ENCODE measurements around the gene TMEM242. TPM values are rescaled to one million over a fixed set of nuclear protein-coding genes. Genes with fewer than 3 reads are reported as not detected.

Gene TMEM242
- total and polyA plus RNA-seq, 2 donors (not counting 3 experiments of a cell fraction or from before 2014, with no cell fraction given): 5.3 to 15.5 TPM

GRCh38 chr6:157246771-157247484 is 76.4 kb downstream of the TMEM242 start:
- Histone ChIP-seq H3K27ac (ENCODE audit: insufficient read depth, low read depth, low read length) (no peak overlapping the region), H3K27me3 (ENCODE audit: control insufficient read depth in 2 of 2, insufficient read depth in 2 of 2, low read length in 2 of 2) (peaks cover 15 to 19% of the 10 kb centered on the region in 2 experiments), H3K9me1 (replicated peaks; ENCODE audit: control insufficient read depth, extremely low read depth, insufficient read depth, low read length) (no peaks in the 10 kb centered on the region), H3K4me2 (ENCODE audit: insufficient read depth, low read length) (no peak overlapping the region), H4K20me1 (replicated peaks; ENCODE audit: control insufficient read depth, extremely low read depth, insufficient read depth, low read length) (no peaks in the 10 kb centered on the region), H3K9me3 (replicated peaks; ENCODE audit: control insufficient read depth, insufficient read depth, low read length) (peaks cover 2% of the 10 kb centered on the region), H3K9ac (replicated peaks; ENCODE audit: extremely low read depth, insufficient read depth, low read length) (no peak overlapping the region), H3K4me1 (ENCODE audit: control insufficient read depth, extremely low read depth, insufficient read depth, low read length) (no peaks in the 10 kb centered on the region), H3K36me3 (ENCODE audit: control insufficient read depth in 2 of 2, extremely low read depth in 1 of 2, insufficient read depth in 2 of 2, low read length in 2 of 2) (no peaks in the 10 kb centered on the region), H3K79me2 (ENCODE audit: control insufficient read depth, insufficient read depth, low read length) (no peaks in the 10 kb centered on the region), H3K4me3 (replicated peaks in 1 of 3; ENCODE audit: insufficient read depth in 1 of 3, low read depth in 1 of 3, low read length in 3 of 3) (no peak overlapping the region), H2AFZ (ENCODE audit: low read depth, low read length) (no peak overlapping the region)
- BruUV-seq (replicated peaks): no TSS peak
- no peak for DNase-seq (ENCODE audit: low read depth, low spot score)
- dilution Hi-C loops (cut with MboI; ENCODE audit: extremely low pct_ligation_motif_present, low sequenced_read_pairs): no loop called here
- ChIA-PET POLR2A (no interaction called here), CTCF (no interaction called here)
- TF ChIP-seq JUN (IDR thresholded peaks at IDR 0.05; ENCODE audit: borderline replicate concordance, insufficient read depth, insufficient read length, low read depth) (no peak), CTCF (IDR thresholded peaks at IDR 0.05; ENCODE audit: extremely low read depth in 1 of 2, insufficient read depth in 1 of 2, low read depth in 1 of 2, low read length in 2 of 2) (no peak), POLR2A (IDR thresholded peaks at IDR 0.05; ENCODE audit: low read depth, low read length) (no peak), MYC (IDR thresholded peaks at IDR 0.05; ENCODE audit: low read depth, low read length) (no peak), GATA2 (IDR thresholded peaks at IDR 0.05; ENCODE audit: insufficient read depth, insufficient read length, low read depth, low read length) (no peak), FOS (IDR thresholded peaks at IDR 0.05; ENCODE audit: borderline replicate concordance, insufficient read depth, low read length) (no peak), POLR2AphosphoS5 (IDR thresholded peaks at IDR 0.05; ENCODE audit: insufficient read depth, low read depth, low read length) (no peak)
- intact Hi-C loops (cut with micrococcal nuclease): no loop called here
- FAIRE-seq: no peak

All from endothelial cell of umbilical vein (primary cell).